GM12872 (cell line): ENCODE data around the gene MGMT.

Source experiments
- CTCF ChIP-seq: IDR thresholded peaks from 3 replicates; pipeline ENCODE4 v1.5.1; 2011; ENCODE audit warnings: low read depth, mild to moderate bottlenecking, low read length, moderate library complexity; ENCODE audit not compliant: insufficient read depth

MGMT gene

GRCh38 chr10:129531195-129531968, 64.3 kb downstream of the MGMT start:
- no peak for TF ChIP-seq CTCF

- TF ChIP-seq CTCF: no peak
Measured at GRCh38 chr10:129531969-129532660, 65.1 kb downstream of the MGMT start.

- no peak for TF ChIP-seq CTCF
Measured at GRCh38 chr10:129532838-129533237, 65.8 kb downstream of the MGMT start.

GRCh38 chr10:129533281-129533680, 66.2 kb downstream of the MGMT start:
- TF ChIP-seq CTCF: no peak

- TF ChIP-seq CTCF: no peak
Measured at GRCh38 chr10:129534826-129535225, 67.8 kb downstream of the MGMT start.

- TF ChIP-seq CTCF: no peak
Measured at GRCh38 chr10:129536336-129536735, 69.3 kb downstream of the MGMT start.

- no peak for TF ChIP-seq CTCF
Measured at GRCh38 chr10:129537151-129537550, 70.1 kb downstream of the MGMT start.
